HG03095 (cell line): ENCODE results near the gene NCAM1.
A peak's percentile ranks its signal among the peaks of the same experiment; 100 is the strongest.

Experiments used
- ATAC-seq: cut with Tn5 transposase; IDR thresholded peaks from one replicate; pipeline ENCODE4 v1.9.1; 2021; ENCODE audit warnings: moderate library complexity; ENCODE audit not compliant: unreplicated experiment

The NCAM1 gene

DNA sequence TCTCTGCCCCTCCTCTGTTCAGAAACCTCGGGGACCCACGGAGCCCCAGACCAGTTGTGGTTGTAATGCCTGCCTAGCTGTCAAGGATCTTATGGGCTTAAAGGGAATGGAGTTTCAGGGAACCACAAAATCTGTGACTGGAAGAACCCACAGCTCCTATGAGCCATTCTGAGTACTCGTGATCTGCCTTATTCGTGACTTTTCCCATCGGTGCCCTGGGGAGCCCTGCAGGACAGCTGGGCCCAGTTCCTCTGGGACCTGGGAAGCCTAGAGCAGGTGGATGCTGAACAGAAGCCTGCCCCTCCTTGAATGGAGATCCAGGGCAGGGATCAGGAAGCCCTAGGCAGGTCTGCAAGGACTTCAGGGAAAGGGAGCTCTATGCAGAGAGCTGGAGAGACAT lies 311.1 kb downstream of the NCAM1 start:
- ATAC-seq: no peak

DNA sequence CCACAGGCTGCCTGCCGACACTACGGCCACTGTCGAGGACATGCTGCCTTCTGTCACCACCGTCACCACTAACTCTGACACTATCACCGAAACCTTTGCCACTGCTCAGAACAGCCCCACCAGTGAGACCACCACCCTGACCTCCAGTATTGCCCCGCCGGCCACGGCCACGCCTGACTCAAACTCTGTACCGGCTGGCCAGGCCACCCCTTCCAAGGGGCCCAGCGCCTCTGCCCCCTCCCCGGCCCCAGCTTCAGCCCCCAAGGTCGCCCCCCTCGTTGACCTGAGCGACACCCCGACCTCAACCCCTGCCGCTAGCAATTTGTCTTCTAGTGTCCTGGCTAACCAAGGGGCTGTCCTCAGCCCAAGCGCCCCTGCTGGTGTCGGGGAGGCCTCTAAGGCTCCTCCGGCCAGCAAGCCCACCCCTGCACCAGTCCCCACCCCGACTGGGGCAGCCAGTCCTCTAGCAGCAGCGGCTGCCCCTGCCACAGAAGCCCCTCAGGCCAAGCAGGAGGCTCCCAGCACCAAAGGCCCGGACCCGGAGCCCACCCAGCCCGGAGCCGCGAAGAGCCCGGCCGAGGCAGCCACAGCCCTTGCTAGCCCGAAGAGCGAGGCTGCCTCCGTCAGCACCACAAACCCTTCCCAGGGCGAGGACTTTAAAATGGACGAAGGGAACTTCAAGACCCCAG lies 311.9 kb downstream of the NCAM1 start:
- no peak for ATAC-seq

DNA sequence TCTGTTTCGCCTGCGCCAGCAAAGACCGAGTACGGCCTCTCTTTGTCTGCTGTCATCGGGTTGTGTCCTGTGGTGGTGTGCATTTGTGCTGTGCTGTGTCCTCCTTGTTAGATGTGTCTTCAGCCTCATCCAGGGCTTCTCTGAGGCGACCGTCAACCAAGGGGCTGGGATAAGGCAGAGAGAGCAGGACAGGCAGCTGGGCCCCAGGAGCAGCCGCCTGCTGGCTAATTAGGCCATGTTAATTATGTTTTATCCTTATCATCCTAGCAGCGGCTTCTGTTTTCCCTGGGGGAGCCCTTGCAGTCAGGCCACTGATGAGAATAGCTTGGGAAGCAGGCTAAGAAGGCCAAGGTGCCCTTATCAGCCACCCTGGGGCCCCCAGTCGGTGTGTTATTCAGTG lies 312.5 kb downstream of the NCAM1 start:
- ATAC-seq: no peak

DNA sequence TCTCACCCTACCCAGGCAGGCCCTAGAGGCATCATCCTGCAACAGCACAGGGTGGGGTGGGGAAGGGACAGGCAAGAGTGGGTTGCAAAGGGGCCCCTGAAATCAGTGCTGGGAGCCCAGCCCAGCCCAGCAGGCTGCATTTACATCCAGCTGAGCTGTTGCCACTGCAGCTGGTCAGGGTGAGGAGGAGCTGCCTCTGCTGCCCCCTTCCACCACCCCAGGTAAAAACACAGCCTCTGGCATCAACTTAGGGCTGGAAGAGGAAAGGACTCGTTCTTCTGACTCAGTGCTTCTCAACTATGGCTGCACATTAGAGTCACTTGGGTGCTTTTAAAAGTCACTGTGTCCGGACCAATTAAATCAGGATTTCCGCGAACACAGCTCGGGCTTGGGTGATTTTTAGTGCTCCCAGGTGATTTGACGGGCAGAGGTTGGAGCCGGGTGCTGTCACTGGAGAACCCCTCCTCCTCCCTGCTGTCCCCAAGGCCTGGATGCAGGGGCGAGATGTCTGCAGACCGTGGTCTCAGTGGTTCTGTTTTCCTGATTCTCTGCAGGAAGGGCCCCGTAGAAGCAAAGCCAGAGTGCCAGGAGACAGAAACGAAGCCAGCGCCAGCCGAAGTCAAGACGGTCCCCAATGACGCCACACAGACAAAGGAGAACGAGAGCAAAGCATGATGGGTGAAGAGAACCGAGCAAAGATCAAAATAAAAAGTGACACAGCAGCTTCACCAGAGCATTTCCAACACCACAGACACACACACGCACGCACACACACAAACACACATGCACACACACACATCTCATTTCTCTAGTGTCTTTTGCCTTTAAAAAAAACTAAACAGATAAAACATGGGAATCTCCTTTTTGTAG lies 313.7 kb downstream of the NCAM1 start:
- ATAC-seq: no peak

DNA sequence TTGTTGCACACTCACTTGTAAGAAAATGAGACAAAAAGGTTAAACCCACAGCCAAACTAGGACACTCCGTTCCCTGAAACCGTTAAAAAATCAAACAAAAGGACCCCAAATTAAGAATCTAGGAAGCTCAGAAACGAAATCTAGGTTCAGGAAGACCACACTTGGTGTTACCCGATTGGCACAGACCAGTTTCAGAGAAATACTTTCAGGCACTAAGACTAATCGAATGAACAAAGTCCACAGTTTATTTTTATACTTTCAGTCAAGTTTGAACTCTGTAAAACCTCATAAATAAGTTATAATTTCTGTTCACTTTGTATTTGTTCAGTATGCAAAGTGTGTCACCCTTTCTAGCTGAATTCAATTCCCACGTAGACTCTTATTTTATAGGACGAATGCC lies 314.4 kb downstream of the NCAM1 start:
- no peak for ATAC-seq

DNA sequence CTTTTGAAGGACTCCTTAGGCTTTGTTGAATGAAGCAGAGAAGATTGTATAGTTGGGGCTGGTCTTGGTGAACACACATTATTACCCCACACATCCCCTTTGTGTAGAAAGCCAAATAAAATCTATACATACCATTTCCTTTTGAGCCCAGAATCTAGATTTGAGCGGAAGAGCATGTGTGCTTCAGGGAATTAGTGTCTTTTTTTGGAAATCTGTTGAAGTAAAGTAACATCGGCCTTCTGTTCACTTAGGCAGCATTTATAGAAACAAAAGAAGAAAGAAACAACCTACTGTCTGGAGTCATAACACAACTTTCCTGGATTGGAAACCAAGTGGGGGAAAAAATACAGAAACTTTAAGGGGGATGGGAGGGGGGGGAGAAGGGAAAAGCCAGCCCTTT lies 315.2 kb downstream of the NCAM1 start:
- no peak for ATAC-seq

DNA sequence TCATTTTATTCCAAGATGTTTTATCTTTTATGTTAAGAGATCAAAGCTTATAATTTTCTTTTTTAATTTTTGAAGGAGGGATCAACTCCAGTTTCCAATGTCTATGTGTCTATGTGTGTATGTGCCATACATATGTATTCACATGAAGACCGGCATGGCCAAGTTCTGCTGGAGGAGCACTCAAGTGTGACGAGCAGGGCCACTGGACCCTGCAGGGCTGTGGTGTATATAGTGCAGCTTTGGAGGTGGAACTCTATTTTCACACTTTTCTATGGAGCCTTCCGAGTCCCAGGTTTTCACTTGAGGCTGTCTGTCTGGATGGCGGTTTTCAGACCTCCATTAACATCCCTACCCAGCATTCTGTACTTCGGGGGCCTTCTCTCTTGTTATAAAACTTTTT lies 316.7 kb downstream of the NCAM1 start:
- no peak for ATAC-seq

DNA sequence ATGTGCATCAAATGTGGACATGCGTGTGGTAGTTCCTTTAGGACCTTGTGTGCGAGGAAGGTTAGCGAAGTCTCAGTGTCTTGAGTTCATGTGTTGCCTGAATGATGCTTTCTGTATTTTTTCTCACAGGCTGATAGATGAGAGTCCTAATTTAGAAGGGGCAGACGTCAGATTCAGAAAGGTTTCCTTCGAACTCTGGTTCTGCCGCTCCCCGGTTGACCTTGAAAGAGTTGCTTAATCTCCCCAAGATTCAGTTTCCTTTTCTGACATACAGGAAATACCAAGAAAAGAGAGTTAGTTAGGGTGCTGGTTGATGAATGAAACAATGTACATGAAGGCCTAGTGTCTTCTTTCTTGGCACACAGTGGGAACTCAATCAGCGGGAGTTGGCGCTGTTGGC lies 317.3 kb downstream of the NCAM1 start:
- ATAC-seq: no peak

DNA sequence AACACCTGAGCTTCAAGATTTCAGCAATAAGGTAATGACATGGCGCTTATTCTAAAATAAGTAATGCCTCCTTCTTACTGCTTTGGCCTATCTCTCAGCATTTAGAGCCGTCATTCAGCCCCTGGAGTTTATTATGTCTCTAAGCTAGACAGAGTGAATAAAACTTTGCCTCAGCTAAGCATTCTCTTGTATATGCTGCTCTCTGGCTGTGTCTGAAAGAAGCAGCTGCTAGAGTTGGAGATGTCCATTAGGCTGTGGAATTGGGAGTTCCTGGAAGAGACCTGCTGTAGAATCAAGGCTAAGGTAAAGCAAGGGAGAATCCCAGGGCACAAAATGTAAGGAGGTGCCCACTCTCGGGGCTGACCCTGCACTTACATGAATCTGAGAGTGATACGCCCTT lies 317.7 kb downstream of the NCAM1 start:
- no peak for ATAC-seq

DNA sequence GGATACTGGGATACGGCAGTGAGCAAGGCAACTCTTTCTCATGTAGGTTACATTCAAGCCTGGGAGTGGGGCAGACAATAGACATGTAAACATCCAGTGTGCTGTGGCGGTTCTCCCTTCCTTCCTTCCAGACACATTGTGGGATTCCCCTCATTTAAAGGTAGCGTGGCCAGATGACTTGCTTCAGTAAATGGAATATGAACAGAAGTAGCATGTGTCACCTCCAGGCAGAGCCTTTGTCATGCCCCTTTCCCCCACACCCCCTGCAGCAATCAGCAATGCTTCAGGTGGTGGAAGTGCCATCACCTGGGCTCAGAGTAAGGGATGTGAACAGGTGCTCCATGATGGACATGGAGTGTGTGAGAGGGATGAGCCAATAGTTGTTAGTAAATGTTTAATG lies 318.4 kb downstream of the NCAM1 start:
- ATAC-seq: no peak

DNA sequence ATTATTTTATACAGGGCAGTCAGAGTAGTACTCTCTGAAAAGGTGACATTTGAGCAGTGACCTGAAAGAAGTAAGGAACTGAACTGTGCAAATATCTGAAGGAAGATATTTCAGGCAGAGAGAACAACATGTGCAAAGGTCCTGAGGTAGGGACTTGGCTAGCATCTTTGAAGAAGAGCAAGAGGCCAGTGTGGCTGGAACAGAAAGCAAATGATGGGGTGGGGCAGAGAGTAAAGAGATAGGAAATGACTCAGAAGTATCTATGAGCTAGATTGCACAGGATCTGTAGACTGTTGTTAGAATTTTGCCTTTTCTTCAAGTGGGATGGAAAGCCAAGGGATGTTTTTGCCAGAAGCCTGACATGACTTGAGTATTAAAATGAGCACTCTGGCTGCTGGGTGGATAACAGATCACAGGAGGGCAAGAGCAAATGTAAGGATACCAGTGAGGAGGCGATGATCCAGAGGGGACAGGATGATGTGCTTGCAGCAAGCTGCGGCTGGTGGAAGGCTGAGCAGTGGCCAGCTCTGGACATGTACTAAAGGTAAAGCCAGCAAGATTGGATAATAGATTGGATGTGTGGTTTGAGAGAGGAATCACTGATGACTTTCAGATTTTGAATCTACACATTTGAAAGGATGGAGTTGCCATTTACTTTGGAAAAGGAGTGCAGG lies 320.0 kb downstream of the NCAM1 start:
- ATAC-seq: no peak

DNA sequence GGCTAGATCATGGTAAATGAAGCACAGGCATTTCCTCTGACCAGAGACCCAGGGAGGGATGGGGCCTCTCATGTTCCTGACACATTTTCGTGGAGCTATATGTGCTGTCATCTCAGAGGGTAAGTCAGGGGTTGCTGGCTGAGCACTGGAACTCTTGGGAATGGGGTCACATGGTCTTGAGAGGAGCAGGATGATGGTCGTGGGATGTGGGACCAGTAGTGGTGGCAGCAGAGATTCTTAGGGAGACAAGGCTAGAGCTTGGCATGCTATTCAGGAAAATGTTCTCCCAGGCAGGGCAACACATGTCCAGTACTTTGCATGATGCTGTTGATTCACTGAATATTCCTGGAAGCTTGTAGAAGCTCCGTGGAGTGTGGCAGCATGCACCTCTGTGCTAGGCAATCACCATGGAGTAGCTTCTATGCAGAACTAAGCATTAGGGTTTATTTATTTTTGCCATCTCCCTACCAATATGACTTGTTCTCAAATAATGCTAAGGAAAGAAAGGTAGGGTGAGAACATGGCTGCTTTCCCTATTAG lies 321.7 kb downstream of the NCAM1 start:
- no peak for ATAC-seq

DNA sequence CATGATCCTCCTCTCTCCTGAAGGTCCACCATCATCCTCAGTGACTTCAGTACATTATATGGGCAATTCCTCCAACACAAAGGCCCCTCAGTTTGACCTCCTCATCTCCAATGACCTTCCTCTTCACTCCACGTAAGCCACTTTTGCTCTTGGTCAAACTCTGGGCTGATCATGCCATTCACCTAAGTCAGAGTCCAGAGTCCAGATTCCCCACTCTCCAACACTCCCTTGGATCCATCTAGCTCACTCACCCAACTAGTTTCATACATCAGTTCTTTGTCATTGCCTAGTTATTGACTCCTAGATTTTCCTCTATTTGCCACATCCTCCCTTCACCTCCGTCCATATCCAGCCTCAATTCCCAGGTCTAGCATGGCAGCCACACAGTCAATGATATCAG lies 322.7 kb downstream of the NCAM1 start:
- no peak for ATAC-seq

DNA sequence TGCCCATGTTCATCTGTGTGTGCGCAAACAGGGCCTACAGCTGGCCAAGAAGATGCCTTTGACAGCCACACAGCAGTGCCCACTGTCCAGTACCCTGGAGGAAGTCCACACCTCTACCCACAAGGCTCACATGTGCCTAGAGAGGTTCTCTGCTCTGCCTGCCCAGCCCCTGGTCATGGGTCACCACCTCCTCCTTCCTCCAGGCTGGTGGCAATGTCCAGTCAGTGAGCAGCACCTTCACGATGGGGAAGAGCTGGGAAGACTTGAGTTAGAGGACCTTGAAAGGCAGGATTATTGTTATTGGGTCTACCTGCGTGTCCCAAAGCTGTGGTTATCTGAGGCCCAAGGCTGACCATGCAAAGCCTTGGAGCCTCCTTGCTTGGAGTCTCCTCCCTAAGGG lies 324.8 kb downstream of the NCAM1 start:
- ATAC-seq: no peak

DNA sequence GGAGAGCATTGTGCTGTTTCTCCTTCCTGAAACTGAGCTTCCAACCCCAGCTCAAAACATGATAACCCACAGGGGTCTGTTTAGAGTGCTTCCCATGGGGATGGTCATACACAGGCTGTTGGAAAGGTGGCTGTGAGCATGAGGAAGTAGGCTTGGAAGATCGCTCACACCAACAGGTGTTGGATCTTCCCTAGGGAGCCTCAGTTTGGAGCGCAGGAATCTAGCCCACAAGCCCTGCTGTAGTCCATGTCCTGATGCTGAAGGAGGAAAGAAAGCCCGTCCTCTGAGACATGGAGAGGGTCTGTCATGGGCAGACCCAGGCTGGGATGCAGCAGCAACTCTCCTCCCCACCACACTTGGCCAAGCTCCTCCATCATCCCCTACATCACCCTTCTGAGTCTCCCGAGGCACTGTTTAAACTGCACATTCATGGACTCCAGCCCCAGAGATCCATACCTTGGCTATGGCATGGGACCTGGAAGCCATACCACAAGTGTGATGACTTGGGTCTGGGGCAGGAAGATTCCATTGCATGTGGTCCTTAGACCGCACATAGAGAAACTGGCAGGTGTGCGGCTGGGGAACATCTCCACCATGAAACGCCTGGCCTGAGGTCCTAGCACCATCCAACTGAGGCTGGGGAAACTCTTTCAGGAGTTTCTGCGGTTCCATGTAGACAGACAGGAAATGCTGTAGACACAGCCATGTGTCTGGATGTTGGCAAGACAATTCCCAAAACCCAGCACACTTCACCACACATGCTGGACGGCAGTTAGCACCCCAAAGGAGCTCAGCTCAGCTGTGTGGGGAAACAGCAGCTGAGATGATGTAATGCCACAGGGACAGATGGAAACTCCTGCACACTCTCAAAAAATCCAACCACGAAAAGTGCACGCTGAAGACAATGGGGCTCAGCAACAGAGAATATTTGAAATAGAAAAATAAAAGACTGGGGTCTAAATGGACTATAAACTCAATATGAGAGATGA lies 325.6 kb downstream of the NCAM1 start:
- ATAC-seq: no peak

DNA sequence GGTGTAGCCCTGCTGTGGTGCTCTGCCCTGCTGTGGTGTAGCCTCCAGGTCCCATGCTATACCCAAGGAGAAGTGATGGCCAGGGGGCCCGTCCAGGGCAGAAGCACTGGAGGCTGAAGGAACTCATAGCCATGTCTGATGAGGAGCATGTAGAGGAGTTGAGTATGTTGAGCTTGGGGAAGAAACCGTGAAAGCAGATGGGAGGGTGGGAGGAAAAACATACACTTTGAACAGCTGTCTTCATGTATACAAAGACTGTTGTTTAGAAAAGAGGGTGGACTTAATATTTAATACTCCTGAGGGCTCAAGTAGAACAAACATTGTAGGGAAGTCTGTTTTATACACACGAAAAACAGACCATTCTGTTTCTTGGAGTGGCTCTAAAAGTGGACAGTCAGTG lies 326.6 kb downstream of the NCAM1 start:
- no peak for ATAC-seq

DNA sequence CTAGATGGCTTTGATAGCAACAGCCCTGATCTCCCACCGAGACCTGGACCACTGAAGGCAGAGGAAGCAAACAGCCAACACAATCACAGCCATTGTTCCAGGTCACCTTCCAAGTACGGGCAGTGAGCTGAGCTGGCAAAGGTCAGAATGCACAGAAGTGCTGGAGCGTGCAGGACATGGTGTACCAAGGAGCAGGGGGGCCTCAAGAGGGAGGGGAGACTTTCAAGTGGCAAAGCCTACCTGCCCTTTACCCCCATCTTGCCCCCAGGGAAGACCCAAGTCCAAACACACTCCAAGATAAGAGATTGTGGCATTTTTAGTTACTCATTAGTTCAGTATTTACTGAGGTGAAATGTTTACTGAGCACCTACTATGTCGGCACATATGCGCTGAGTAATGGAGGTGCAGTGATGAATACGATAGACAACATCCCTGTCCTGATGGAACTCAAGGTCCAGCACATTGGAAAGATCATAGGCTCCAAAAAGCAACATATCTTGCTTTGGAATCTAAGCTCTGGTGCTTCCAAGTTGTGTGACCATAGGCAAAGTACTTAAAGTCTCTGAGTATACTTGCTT lies 327.2 kb downstream of the NCAM1 start:
- no peak for ATAC-seq

DNA sequence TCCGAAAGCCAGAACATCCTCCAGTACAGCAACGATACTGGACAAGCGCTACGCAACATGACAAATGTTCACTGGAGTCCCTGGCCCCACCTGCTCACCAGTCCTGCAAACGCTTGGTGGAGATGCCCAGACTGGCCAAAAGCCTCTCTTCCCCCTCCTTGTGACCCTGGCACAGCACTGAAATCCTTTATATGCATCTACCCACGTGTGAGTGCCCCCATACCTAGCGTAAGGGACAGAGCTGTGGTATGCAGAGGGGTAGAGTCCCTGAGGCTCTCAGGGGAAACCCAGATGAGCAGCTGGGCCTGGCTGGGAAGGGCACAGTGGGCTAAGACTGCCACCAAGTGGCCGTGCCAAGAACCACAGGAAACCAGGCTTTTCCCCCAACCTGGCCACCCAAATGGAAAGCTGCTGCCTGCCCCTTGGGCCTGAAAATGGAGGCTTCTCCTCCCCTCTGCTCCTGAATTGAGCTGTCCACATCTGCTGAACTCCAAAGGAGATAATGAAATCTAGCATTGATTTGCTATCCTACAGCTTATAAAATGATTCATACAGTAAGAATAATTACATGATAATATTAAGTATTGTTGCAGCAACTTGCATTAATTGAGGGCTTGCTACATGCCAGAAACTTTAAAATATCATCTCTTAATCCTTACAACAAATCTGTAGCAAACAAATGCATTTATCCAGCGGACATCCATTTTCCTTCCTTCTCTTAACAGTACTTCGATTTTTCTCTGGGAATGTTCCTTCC lies 328.4 kb downstream of the NCAM1 start:
- ATAC-seq: peak; percentile 84

DNA sequence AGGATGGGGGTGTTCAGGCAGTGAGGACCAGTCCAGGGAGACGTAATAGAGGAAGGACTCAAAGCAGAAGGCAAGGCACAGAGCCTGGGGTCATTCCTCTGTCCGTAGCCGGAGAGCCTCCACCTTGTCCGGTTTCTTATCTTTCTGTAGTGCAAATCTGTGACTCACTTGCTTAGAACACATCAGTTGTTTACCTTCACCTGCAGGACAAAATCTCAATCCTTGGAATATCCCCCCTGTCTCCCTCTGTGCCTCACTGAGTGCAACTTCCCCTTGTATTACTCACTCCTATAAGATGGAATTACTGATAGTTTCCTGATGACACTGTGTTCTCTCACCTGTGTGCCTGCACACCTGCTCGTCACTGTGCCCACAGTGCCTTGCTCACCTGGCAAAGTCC lies 332.7 kb downstream of the NCAM1 start:
- no peak for ATAC-seq
